ENCODE data around the gene ROPN1L.
"Not testable (repeated sequence)": the region's sequence is repeated elsewhere in the genome, so short reads cannot be mapped to it uniquely, and the experiment has no call there.

Gene ROPN1L

GRCh38 chr5:10441083-10441991, at the start of gene ROPN1L:
Gene ROPN1L (plus strand): TSS chr5:10441879. CDS start chr5:10442168, 289 bp downstream.
- DNase-seq: peak; percentile 78

GRCh38 chr5:10392567-10393328, 48.9 kb upstream of the ROPN1L start:
- not testable (repeated sequence) for DNase-seq

- no peak for DNase-seq
Measured at GRCh38 chr5:10393491-10393890, 48.2 kb upstream of the ROPN1L start.

DNA sequence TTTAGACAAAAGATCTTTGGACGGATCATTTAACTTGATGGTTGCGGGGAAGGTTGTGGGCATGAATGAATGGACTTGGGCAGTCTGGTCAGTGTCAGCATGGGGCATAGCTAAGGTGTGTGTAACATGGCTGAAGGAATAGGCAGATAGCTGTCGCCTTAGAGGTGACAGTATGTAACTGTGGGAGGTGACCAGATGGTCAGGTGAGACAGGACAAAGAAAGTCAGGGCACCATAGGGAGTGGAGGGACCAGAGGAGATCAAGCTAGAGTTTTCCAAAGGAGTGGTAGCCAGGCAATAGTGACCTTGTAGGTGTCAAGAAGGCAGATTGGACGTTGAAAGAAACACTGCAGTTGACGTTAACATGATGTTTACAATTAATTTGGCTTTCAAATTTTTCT, 45.1 kb upstream of the ROPN1L start:
- no peak for DNase-seq

- DNase-seq: no peak
Measured at GRCh38 chr5:10399839-10400238, 41.8 kb upstream of the ROPN1L start.

GRCh38 chr5:10400411-10400810, 41.3 kb upstream of the ROPN1L start:
- DNase-seq: no peak

DNA sequence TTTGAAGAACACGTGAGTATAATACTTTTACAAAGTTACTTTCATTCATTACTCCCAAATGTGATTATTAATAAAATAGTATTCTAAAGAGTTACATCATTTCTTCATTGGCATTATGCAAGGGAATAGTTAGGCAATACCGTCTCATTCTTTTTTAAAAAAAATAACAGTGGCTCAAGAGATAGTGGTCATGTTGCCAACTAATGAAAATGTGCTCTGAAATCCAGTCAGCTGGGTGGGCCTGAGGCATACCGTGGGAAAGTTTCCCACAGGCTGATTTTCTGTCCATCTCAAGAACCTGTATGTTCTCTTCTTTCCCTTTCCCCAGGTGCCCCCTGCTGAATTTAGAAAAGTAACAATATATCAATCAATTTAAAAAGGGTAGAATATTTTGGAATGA, 40.8 kb upstream of the ROPN1L start:
- no peak for DNase-seq

- no peak for DNase-seq
Measured at GRCh38 chr5:10401498-10401897, 40.2 kb upstream of the ROPN1L start.

DNA sequence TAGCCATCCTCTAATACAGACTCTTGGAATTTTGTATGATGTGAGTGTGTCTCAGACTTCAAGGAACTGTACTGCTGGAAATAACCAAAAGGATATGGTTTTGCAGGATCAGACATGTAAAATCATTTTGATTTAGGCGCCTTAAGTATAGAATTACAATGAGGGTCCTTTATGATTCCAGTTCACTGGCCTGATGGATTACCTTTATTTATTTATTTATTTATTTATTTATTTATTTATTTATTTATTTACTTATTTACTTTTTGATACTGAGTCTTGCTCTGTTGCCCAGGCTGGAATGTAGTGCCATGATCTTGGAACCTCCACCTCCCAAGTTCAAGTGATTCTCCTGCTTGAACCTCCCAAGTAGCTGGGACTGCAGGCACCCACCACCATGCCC, 37.9 kb upstream of the ROPN1L start:
- no peak for DNase-seq

DNA sequence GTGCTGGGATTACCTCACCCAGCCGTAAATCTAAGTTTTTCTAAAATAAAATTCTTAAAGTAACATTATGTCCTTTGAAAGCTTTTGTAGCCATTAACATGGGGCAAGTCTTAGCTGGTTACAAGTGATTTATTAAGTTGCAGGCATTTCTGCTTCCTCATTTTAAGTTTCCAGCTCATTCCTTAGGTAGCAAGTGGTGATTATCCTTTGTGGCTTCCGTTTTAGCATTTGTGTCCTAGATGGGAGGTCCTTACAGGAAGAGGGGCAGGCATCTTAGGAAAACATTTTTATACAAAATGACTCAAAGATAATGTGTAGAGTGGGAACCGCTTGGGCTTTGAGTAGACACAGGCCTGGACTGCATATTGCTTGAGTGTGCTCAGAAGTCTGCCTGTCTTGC, 35.0 kb upstream of the ROPN1L start:
- no peak for DNase-seq

- DNase-seq: no peak
Measured at GRCh38 chr5:10409504-10409903, 32.2 kb upstream of the ROPN1L start.

DNA sequence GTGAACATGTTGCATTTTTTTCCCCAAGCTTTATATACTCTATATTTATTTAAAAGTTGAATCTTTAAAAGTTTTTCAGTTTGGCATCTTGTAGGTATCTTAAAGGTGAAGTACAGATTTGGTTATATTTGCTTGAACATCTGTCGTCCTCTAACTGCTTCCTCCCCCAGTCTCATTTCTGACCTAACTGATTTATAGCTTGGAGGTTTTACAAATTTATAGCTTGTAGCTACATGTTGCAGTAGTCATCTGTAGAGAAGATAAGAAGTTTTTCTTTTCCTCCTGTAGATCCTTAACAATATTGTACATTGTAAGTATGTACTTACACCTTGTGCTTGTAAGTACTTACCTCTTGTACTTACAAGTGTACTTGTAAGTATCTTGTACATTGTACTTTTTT, 31.0 kb upstream of the ROPN1L start:
- DNase-seq: no peak

GRCh38 chr5:10411336-10411735, 30.3 kb upstream of the ROPN1L start:
- no peak for DNase-seq

DNA sequence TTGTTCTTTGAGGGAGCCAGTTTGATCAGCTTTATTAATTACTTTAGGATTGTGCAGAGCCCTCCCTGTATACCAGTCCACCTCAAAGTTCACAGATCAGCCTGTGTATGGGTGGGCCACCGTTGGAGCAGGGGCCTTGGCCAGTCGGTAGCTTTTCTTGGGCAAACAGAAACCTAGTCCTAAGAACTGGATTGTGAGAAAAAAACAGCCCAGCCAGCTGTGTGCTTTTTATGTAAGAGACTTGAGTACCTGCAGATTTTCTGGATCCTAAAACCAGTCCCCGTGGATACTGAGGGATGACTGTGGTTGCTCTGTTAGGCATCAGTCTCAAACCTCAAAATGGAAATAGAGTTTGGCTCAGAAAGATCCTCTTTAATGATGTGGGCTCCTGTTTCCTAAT, 24.8 kb upstream of the ROPN1L start:
- no peak for DNase-seq

GRCh38 chr5:10418654-10419345, 22.9 kb upstream of the ROPN1L start:
- DNase-seq: no peak

GRCh38 chr5:10420468-10420867, 21.2 kb upstream of the ROPN1L start:
- DNase-seq: no peak

DNA sequence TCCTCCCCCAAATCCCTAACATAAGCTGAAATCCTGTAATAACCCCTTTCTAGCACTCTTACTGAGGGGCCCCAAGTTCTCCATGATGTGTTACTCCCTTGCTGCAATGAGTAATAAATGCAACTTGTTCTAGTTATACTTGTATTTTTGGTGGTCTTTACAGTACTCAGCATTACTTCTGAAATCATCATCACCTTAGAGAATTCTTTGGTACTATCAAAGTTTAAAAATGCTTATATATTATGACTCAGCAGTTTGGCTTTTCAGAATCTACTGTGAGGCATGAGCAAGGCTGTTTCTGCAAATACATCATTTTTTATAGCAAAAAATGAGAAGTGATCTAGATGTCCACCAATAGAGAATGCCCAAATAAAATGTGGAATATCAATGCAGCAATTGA, 20.7 kb upstream of the ROPN1L start:
- DNase-seq: no peak

DNA sequence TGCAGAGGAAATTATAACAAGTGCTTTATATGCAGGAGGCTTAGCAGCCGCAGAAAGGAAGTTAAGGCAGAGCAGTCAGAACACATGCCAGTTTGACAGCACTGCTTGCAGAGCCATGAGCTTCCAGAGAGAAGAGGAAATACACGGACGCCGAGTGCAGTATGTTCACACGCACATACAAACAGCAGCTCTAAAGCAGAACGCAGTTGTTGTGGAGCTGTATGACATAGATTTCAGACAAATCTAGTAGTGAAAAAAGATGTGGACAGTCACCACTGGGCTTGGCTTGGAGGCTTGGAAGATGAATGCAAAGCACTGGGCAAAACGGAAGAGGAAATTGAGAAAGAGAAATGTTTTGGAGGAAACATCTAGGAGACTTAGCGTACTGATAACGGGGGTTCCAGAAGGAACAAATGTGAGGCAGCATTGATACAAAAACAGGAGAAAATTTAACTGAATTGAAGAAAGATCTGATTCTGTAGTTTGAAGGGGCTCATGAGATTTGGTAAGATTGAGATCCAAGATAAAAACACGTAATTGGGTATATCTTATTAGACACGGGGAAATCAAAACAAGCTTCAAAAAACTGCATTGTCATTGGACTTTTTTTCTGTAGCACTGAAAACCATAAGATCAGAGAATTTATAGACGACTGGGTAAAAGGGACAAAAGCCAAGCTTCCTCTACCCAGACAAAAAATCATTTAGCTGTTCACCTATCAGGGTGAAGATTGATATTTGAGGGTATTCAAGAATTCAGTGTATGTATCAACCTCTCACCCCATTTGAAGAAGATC, 19.6 kb upstream of the ROPN1L start:
- no peak for DNase-seq

DNA sequence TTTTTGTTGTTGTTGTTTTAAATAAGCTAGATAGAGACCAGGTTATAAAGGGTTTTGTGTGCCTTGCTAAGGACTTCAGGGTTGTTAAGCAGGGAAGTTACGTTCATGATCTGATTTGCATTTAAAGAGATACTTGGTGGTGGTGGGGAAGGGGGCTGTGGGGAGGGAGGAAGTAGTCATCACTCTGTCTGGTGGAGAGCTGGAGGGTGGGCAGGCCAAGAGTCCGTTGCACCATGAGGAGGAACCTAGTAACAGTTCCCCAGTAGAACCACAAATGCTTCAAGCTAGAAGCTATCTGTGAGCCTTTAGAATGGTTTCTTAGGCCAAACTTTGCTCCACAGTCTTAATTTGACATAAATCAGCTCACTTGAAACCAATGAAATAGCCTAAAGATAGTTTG, 18.7 kb upstream of the ROPN1L start:
- DNase-seq: no peak

DNA sequence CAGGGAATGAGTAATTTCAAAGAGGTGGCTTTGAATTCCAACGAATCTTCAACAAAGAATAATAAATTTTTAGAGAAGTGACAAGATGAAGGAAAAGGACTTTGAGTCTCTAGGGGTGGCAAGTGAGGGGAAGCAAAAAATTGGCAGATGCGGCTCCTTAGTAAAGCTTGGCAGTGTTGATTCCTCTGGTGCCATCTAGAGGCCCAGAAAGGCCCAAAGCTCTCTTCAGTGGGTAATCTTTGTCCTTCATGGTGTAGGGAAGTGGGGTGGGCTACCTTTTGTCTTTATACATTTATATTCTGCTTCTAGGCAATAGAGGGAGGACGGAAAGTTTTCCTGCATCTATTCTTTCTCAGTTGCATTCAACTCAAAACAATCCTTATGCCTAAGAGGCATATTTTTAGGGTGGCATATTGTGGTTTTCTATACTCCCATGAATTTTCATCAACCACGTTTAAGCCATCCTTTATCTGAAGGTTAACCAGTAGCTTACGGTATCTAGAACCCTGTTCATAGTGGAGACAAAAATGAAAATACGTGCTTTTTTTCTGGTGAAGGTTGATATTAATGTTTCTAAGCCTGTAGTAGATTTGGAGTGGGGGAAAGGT, 17.5 kb upstream of the ROPN1L start:
- DNase-seq: no peak

- DNase-seq: no peak
Measured at GRCh38 chr5:10427201-10427600, 14.5 kb upstream of the ROPN1L start.

- no peak for DNase-seq
Measured at GRCh38 chr5:10427978-10428377, 13.7 kb upstream of the ROPN1L start.
